ENCODE measurements around the gene KLHL17. TPM values are rescaled to one million over a fixed set of nuclear protein-coding genes. Genes with fewer than 3 reads are reported as not detected.

The KLHL17 gene
- 4.9 and 6.9 TPM in 2 replicates for total RNA-seq

GRCh38 chr1:960363-961131 is at the start of gene KLHL17:
Gene KLHL17 (plus strand): TSS chr1:960584. CDS start chr1:960694, 110 bp downstream.

GRCh38 chr1:923131-923990 is 37.0 kb upstream of the KLHL17 start, which contains the start of gene SAMD11:
Gene SAMD11 (plus strand): TSS chr1:923923. CDS start chr1:924432, 509 bp downstream.

DNA sequence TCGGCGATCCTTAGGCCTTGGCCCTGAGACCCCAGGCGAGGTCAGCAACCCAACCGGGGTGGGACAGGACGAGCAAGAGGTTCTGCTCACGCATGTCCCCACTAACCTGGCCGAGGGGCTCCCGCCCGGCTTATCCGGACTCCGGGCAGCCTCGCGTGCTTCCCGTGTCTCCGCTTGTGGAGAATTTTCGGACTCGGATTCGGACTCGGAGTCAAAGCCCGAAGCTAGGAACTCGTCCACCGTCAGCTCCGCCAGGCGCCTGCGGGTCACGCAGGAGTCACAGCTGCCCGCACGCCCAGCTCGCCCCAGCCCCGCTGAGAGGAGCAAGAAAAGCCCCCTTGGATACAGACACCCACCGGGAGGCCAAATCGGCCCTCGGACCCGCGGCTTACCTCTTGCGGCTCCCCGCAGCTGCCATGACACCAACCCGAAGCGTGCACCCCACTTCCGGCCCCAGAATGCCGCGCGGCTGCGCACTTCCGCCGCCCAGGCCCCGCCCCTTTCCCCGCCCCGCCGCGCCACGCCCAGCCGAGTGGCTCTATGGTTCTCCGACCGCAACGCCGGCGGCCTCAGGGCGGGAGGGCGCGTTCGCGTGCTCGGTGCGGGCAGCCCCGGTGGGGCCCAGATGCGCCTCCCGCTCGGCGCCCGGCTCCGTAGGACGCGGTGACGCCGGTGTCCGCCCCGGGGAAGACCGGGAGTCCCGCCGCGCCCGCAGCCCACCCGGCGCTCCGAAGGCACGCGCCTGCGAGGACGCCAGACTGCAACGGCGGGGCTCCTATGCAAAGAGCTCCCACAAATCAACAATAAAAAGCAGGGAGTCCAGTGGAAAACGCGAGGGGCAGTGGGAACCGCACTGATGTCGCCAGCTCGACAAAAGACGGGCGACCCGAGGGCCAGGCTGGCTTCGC is 1.3 kb upstream of the KLHL17 start, which contains the start of gene NOC2L:
TSS of gene NOC2L (minus strand) at position 434 of the 908 bp plus-strand sequence. CDS start at position 418, 16 bp downstream.

DNA sequence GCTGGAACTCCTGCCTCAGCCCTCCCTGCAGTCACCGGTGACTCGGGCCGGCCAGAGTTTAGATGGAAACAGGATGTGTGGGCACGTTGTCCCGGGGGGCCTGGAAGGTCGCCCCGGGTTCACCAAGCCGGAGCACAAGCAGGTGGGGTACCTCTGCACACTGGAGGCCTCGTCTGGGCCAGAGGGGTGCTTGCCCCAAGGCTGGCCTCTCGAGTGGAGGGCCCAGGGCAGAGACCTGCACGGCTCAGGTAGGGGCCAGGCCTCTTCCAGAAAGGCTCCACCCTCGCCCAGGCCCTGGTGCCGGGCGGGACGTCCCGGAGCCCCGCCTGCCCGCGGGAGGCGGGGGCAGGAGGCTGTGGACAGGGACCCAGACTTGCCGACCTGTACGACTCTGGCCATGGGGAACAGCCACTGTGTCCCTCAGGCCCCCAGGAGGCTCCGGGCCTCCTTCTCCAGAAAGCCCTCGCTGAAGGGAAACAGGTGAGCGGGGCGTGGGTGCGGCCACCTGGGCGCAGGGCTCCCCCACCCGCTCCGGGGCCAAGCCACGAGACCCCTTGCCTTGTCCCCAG is 5.8 kb downstream of the KLHL17 start, which contains the start of gene PLEKHN1:
TSS of gene PLEKHN1 (plus strand) at position 348 of the 569 bp plus-strand sequence. CDS start at position 398, 50 bp downstream.

DNA sequence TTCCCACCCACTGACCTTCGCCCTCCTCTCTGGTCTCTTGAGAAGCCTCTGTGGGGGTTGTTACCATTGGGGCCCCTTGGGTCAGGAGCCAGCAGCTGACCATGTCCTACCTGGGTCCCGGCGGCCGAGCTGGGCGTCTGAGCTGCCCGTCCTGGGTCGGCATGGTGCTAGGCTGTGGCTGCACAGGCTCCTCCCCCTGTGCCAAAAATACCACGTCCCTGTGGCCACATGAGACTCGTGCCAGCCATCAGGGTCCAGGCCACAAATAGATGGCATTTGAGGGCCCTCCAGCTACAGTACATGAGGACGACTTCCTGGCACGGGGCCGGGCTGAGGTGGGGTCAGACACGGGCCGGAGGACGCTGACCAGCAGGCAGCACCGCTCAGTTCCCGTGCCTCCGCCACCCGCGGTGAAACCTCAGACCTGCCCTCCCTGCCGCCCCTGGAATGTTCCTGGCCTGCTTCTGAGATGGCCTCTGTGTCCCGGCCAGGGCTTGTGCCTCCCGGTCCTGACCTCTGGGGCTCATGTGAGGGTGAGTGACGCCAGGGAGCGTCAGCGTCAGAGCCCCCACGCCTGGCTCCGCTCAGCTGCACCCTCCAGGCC is 21.7 kb downstream of the KLHL17 start, which contains the start of gene PERM1:
TSS of gene PERM1 (minus strand) at position 139 of the 604 bp plus-strand sequence. CDS start 1,064 bp downstream, outside the sequence.

DNA sequence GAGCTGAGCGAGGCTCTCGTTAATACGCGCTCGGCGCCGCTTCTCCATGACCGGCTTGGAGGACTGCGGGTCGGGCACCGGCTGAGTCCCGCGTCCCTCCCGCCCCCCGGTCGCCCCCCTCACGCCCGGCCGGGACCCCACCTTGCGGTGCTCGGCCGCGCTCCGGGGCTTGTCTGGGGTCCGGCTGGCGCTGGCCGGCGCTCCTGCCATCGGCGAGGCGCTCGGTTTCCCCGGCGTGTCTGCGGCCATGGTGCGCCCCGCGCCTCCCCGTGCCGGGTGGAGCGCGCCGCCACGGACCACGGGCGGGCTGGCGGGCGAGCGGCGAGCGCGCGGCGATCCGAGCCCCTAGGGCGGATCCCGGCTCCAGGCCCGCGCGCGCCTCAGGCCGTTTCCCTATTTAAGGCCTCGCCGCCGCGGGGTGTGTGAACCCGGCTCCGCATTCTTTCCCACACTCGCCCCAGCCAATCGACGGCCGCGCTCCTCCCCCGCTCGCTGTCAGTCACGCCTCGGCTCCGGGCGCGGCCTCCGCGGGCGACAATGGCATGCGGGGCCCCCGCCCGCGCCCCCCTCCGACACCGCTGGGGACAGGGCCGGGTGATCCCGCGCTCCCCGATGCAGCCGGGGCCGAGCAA is 39.5 kb downstream of the KLHL17 start, which contains the start of gene HES4:
TSS of gene HES4 (minus strand) at position 373 of the 632 bp plus-strand sequence. CDS start at position 249, 124 bp downstream.

DNA sequence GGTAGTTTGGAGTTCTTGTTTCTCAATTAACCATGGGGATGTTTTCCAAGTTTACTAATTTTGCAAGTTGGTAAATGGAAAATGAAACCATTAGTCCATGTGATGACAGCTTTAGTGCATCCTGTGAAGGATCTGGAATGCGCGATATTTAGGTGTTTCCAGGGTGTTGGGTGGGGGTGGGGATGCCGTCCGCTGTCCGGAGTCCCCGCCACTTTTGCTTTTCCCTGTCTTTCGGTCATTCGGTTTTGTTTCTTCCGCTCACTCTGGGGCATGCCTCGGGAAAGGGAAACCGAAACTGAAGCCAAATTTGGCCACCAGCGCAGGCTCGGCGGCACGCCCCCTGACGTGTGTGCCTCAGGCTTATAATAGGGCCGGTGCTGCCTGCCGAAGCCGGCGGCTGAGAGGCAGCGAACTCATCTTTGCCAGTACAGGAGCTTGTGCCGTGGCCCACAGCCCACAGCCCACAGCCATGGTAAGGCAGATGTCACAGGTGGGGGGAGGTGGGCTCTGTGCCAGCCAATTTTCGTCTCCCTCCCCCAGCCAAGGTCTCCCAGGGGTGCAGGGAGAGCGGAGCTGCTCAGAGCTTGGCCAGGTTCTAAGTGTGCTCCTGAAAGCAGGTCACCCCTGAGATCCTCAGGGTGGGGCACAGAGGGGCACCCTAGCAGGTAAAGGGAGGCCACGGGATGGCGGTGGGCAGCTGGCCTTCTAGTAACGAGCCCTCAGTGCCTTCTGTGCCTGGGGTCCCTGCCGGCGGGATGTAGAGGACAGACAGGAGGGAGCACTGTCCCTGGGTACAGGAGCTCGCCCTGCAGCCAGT is 52.9 kb downstream of the KLHL17 start, which contains the start of gene ISG15:
TSS of gene ISG15 (plus strand) at position 393 of the 817 bp plus-strand sequence. CDS start at position 470, 77 bp downstream.

Other genes starting within 250 kb of the KLHL17 start
- 7.5 and 30.3 TPM in 2 replicates for gene SAMD11, start 36.7 kb upstream of the KLHL17 start, total RNA-seq
- 74.6 and 75.0 TPM in 2 replicates for gene NOC2L, start 1.3 kb upstream of the KLHL17 start, total RNA-seq
- 0.09 and 0.63 TPM in 2 replicates for gene PLEKHN1, start 5.9 kb downstream of the KLHL17 start, total RNA-seq
- gene PERM1, start 21.5 kb downstream of the KLHL17 start, total RNA-seq: under 0.01 TPM in 1 of 2 replicates, not detected in the other
- 0.43 and 1.1 TPM in 2 replicates for gene HES4, start 39.5 kb downstream of the KLHL17 start, total RNA-seq
- 95.7 and 131 TPM in 2 replicates for gene ISG15, start 52.9 kb downstream of the KLHL17 start, total RNA-seq
- gene AGRN, start 59.5 kb downstream of the KLHL17 start, total RNA-seq: 22.7 and 38.8 TPM in 2 replicates
- under 0.01 TPM in 1 of 2 replicates, not detected in the other for gene RNF223, start 113.7 kb downstream of the KLHL17 start, total RNA-seq
- 2.1 and 3.2 TPM in 2 replicates for gene C1orf159, start 155.5 kb downstream of the KLHL17 start, total RNA-seq
- not detected in 2 replicates for gene TTLL10, start 213.3 kb downstream of the KLHL17 start, total RNA-seq
- 0.34 and 0.79 TPM in 2 replicates for gene TNFRSF18, start 246.0 kb downstream of the KLHL17 start, total RNA-seq